Gastroesophageal sphincter (tissue), 3 donors: Measurements from ENCODE around the gene FHIT.

Source experiments
- CTCF ChIP-seq, 4 experiments: fragments of 200-600 bp in 2 of 4; fragments of 450-650 bp in 2 of 4; sonication (generic) in 1 of 4; IDR thresholded peaks; one replicate each; pipeline ENCODE4 v1.5.1; 2017 to 2019; ENCODE audit warnings: antibody characterized with exemption in 4 of 4, mild to moderate bottlenecking in 2 of 4, moderate library complexity in 2 of 4
- EP300 ChIP-seq: sonication (generic); formaldehyde crosslinking; IDR thresholded peaks from one replicate; pipeline ENCODE4 v1.6.1; 2017; ENCODE audit warnings: antibody characterized with exemption, mild to moderate bottlenecking
- POLR2A ChIP-seq, 2 donors: fragments of 450-650 bp; IDR thresholded peaks; one replicate each; pipeline ENCODE4 v1.6.1; 2017; ENCODE audit warnings: antibody characterized with exemption in 2 of 2, mild to moderate bottlenecking in 2 of 2, moderate library complexity in 1 of 2
- POLR2AphosphoS5 ChIP-seq: sonication (generic); formaldehyde crosslinking; IDR thresholded peaks from one replicate; pipeline ENCODE4 v1.6.1; 2017; ENCODE audit warnings: antibody characterized with exemption

GRCh38 chr3:59925946-59926345 is 1325.3 kb downstream of the FHIT start:
- no peak for TF ChIP-seq CTCF (IDR thresholded peaks at IDR 0.05)
- no peak for TF ChIP-seq POLR2A (IDR thresholded peaks at IDR 0.05)
- no peak for TF ChIP-seq POLR2AphosphoS5
- no peak for TF ChIP-seq EP300
